K562 (cell line): Measurements from ENCODE around the gene PARD3B. TPM values are rescaled to one million over a fixed set of nuclear protein-coding genes. Genes with fewer than 3 reads are reported as not detected.

Source experiments
- ATAC-seq: fragments of 200-7000 bp; cut with Tn5 transposase; 3 replicates; pipeline ENCODE4 v1.9.1; 2020; ENCODE audit warnings: moderate library complexity
- BruUV-seq: library from RNA; stranded (reverse); fragments of 400-500 nt; replicated peaks from 2 replicates; lab custom pipeline; 2021; lab: Mats Ljungman, UMichigan
- CTCF ChIA-PET: fragments of 300-600 bp; formaldehyde crosslinking; extraction: SDS; loops from one replicate; lab custom pipeline; 2021; ENCODE audit warnings: low intra/inter-chr PET ratio; lab: Yijun Ruan, JAX
- POLR2A ChIA-PET: fragments of 300-600, 350-650 bp; sonication (Branson Sonifier 250); formaldehyde crosslinking; extraction: SDS; loops from one replicate; lab custom pipeline; 2021; ENCODE audit warnings: antibody characterized with exemption, inconsistent platforms; lab: Yijun Ruan, JAX
- DNase-seq, 4 experiments: peaks; one replicate each; pipeline versions ENCODE4 v3.0.0 to v3.0.0-alpha.2; 2011 to 2018; ENCODE audit warnings: low spot score in 3 of 4, mixed read lengths in 3 of 4; ENCODE audit errors: extremely low read depth in 1 of 4
- FAIRE-seq: peaks from 2 replicates; lab custom pipeline; 2011; peaks lifted over from hg19 to GRCh38; lab: Jason Lieb, UNC
- H2AFZ ChIP-seq: 2 replicates; pipeline ENCODE4 v1.6.0; 2011; ENCODE audit warnings: low read depth, low read length, control low read depth, inconsistent platforms
- H3K27ac ChIP-seq: fragments of 200-600 bp; 3 replicates; pipeline ENCODE4 v1.8.0; 2011; ENCODE audit warnings: low read depth, mild to moderate bottlenecking, control low read depth, inconsistent platforms, low read length, moderate library complexity, mixed read lengths; ENCODE audit errors: extremely low read depth
- H3K27me3 ChIP-seq, 2 experiments: fragments of 300-600 bp in 1 of 2; 2 replicates in 1 of 2; 3 replicates in 1 of 2; pipeline versions ENCODE4 v1.6.0 to v1.8.0; 2011; ENCODE audit warnings: inconsistent platforms in 2 of 2, low read length in 2 of 2, mild to moderate bottlenecking in 1 of 2, mixed read lengths in 1 of 2, moderate library complexity in 1 of 2; ENCODE audit not compliant: control insufficient read depth in 2 of 2, insufficient read depth in 2 of 2
- H3K36me3 ChIP-seq: fragments of 300-600 bp; 3 replicates; pipeline ENCODE4 v1.8.0; 2011; ENCODE audit warnings: mild to moderate bottlenecking, low read length, inconsistent platforms; ENCODE audit not compliant: control insufficient read depth, insufficient read depth
- H3K4me1 ChIP-seq, 2 experiments: fragments of 200-600 bp in 1 of 2; replicated peaks in 1 of 2; 2 replicates in 1 of 2; 3 replicates in 1 of 2; pipeline versions ENCODE4 v1.5.1 to v1.8.0; 2011; ENCODE audit warnings: inconsistent platforms in 2 of 2, low read length in 2 of 2, mild to moderate bottlenecking in 1 of 2, mixed read lengths in 1 of 2, moderate library complexity in 1 of 2; ENCODE audit not compliant: control insufficient read depth in 2 of 2, insufficient read depth in 2 of 2
- H3K4me2 ChIP-seq: 2 replicates; pipeline ENCODE4 v1.6.1; 2011; ENCODE audit warnings: low read length, control low read depth, inconsistent platforms, mixed read lengths; ENCODE audit not compliant: insufficient read depth
- H3K4me3 ChIP-seq: fragments of 200-600 bp; sonication (generic), shearing (Covaris generic); 2 replicates; pipeline ENCODE4 v1.5.1; 2016; ENCODE audit warnings: control low read depth, inconsistent platforms
- H3K79me2 ChIP-seq: fragments of 200-600 bp; 3 replicates; pipeline ENCODE4 v1.8.0; 2011; ENCODE audit warnings: low read length, inconsistent platforms; ENCODE audit not compliant: control insufficient read depth, insufficient read depth
- H3K9ac ChIP-seq, 2 experiments: 2 replicates each; pipeline versions ENCODE4 v1.6.0 to v1.6.1; 2011; ENCODE audit warnings: low read depth in 2 of 2, low read length in 2 of 2, control low read depth in 1 of 2, inconsistent platforms in 1 of 2, mild to moderate bottlenecking in 1 of 2, mixed read lengths in 1 of 2; ENCODE audit not compliant: insufficient read depth in 1 of 2
- H3K9me1 ChIP-seq: one replicate; pipeline ENCODE4 v1.6.0; 2011; ENCODE audit warnings: inconsistent platforms, mild to moderate bottlenecking, low read length, moderate library complexity; ENCODE audit not compliant: control insufficient read depth, insufficient read depth
- H3K9me3 ChIP-seq: replicated peaks from 2 replicates; pipeline ENCODE4 v1.5.1; 2011; ENCODE audit warnings: low read depth, low read length, inconsistent platforms; ENCODE audit not compliant: control insufficient read depth, insufficient read depth
- H4K20me1 ChIP-seq: replicated peaks from 2 replicates; pipeline ENCODE4 v1.6.1; 2011; ENCODE audit warnings: low read length, inconsistent platforms, mixed read lengths; ENCODE audit not compliant: control insufficient read depth, insufficient read depth
- ETS2 ChIP-seq: IDR thresholded peaks from 2 replicates; pipeline ENCODE4 v1.6.1; 2016; ENCODE audit warnings: borderline replicate concordance, missing genetic modification characterization, mild to moderate bottlenecking, moderate library complexity, missing compliant biosample characterization; ENCODE audit not compliant: poor library complexity, severe bottlenecking
- LARP7 ChIP-seq: fragments of 450-650 bp; IDR thresholded peaks from 2 replicates; pipeline ENCODE4 v1.6.1; 2016
- XRCC4 ChIP-seq: IDR thresholded peaks from one replicate; pipeline ENCODE4 v1.6.1; 2011; ENCODE audit not compliant: insufficient read depth, insufficient read length; ENCODE audit errors: extremely low read depth
- ZNF41 ChIP-seq: fragments of 250-450 bp; sonication (Bioruptor Pico); conservative IDR thresholded peaks from 2 replicates; pipeline ENCODE4 v1.4.0; 2020; ENCODE audit warnings: mild to moderate bottlenecking
- WGBS: fragments of 100-300 bp; shearing (Covaris generic); methylation state at CpG from one replicate; pipeline ENCODE4 v1.1.6; 2016; ENCODE audit warnings: low coverage, mixed read lengths; ENCODE audit not compliant: insufficient coverage; ENCODE audit errors: missing lambda C conversion rate; 5-methylcytosine and 5-hydroxymethylcytosine counted together
- in situ Hi-C: fragments of 300-500 bp; cut with MboI; formaldehyde crosslinking; loops from 4 replicates; pipeline ENCODE4 v1.15.0; 2018; ENCODE audit warnings: inconsistent platforms, mixed read lengths
- intact Hi-C: fragments of 100-400 bp; cut with micrococcal nuclease; formaldehyde crosslinking; loops from 2 replicates; pipeline ENCODE4 v1.14.2; 2022
- polyA plus RNA-seq, 8 experiments: library from polyadenylated mRNA; depleted of rRNA in 4 of 8; stranded (reverse) in 5 of 8; unstranded in 3 of 8; fragments of >200 nt; fragmentation: Nextera tagmentation in 2 of 8; fragmentation: Illumina TruSeq in 1 of 8; extraction: Ambion mirVana in 2 of 8; extraction: Trizol in 1 of 8; gene quantifications; 2 replicates each; pipeline versions ENCODE4 v1.2.1 to v1.2.3, GENCODE V29; 2011 to 2014; ENCODE audit warnings: inconsistent platforms in 1 of 8, missing spikeins in 1 of 8
- total RNA-seq, 7 experiments: library from RNA; depleted of rRNA in 6 of 7; stranded (reverse); fragments of >200 nt in 6 of 7; fragmentation: Illumina TruSeq in 2 of 7; extraction: Trizol in 2 of 7; gene quantifications; 2 replicates each; pipeline versions ENCODE4 v1.2.1 to v1.2.3, GENCODE V29; 2011 to 2021; ENCODE audit warnings: low replicate concordance in 1 of 7
- TF ChIP-seq, protein P1 (sequence below): fragments of 450-650 bp; IDR thresholded peaks from 2 replicates; pipeline ENCODE4 v1.6.1; 2016; ENCODE audit warnings: antibody characterized with exemption

The PARD3B gene
- total and polyA plus RNA-seq, 9 of the 15 experiments (the other 6 are each of a cell fraction or from before 2014, with no cell fraction given): 0.15 to 3.0 (median 1.1) TPM

DNA sequence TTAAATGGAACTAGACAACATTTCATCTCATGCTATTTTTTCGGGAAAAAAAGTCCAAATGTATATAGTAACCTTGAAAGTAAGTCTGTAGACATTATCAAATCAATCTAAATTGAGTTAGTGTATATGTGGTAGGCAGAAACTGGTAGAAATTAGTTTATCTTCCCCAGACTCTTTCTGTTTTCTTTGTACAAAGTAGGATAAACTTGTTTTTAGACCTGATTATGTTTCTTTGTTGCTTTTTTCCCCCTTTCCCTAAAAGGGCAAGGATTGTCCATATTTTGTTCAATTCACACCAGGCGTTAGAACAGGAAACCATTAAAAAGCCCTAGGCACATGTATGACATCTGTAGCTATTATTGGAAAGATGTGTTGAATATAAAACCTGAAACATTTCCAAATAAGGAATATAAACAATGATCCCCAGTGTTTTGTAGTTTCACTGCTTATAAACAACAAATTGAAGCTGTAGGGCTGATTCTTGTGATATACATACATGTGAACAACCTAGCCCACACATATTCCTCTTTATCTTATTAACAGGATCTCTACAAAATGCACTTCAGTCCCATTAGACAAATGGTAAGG lies 528.3 kb downstream of the PARD3B start:
- Histone ChIP-seq H4K20me1 (no peaks in the 10 kb centered on the region), H3K27me3 (no peaks in the 10 kb centered on the region), H2AFZ (no peak overlapping the region), H3K36me3 (no peaks in the 10 kb centered on the region), H3K79me2 (no peaks in the 10 kb centered on the region), H3K9me1 (no peaks in the 10 kb centered on the region), H3K4me2 (no peak overlapping the region), H3K9me3 (no peaks in the 10 kb centered on the region), H3K9ac (no peak overlapping the region)
- CTCF ChIA-PET: no interaction called here
- no TSS peak for BruUV-seq
- DNase-seq: no peak
- ATAC-seq: no peak
- 20% methylated on average over 2 of the region's 2 CpGs for WGBS
- in situ Hi-C loops (no loop called here), intact Hi-C loops (no loop called here)
- POLR2A ChIA-PET: interaction anchor here (0.6 kb wide), 1 partner anchor 31 kb away, joined by 3 read pairs; no protein-coding TSS in a partner anchor
- TF ChIP-seq XRCC4: no peak
- TF ChIP-seq, all 486 proteins: peak for 0
- no peak overlapping the region for H3K4me3 ChIP-seq
- no peak for FAIRE-seq
- H3K27ac ChIP-seq: no peak overlapping the region
- H3K4me1 ChIP-seq: peaks cover 0 to 3% of the 10 kb centered on the region in 2 experiments; a peak in 2 of 5 replicates

- Histone ChIP-seq H3K27ac (no peak overlapping the region), H3K4me1 (no peaks in the 10 kb centered on the region), H3K9me1 (no peaks in the 10 kb centered on the region), H3K79me2 (no peaks in the 10 kb centered on the region), H3K9me3 (no peaks in the 10 kb centered on the region), H3K27me3 (no peaks in the 10 kb centered on the region), H2AFZ (no peak overlapping the region), H3K4me3 (no peak overlapping the region), H3K4me2 (no peak overlapping the region), H4K20me1 (no peaks in the 10 kb centered on the region), H3K9ac (no peak overlapping the region), H3K36me3 (no peaks in the 10 kb centered on the region)
- FAIRE-seq (no peak), DNase-seq (no peak), ATAC-seq (no peak)
- no TSS peak for BruUV-seq
- intact Hi-C loops: no loop called here
- in situ Hi-C loops: no loop called here
- CTCF ChIA-PET: no interaction called here
- WGBS: 63% methylated on average over 3 of the region's 3 CpGs
- POLR2A ChIA-PET: no interaction called here
- no peak for TF ChIP-seq ETS2 (tag)
- TF ChIP-seq, protein P1, sequence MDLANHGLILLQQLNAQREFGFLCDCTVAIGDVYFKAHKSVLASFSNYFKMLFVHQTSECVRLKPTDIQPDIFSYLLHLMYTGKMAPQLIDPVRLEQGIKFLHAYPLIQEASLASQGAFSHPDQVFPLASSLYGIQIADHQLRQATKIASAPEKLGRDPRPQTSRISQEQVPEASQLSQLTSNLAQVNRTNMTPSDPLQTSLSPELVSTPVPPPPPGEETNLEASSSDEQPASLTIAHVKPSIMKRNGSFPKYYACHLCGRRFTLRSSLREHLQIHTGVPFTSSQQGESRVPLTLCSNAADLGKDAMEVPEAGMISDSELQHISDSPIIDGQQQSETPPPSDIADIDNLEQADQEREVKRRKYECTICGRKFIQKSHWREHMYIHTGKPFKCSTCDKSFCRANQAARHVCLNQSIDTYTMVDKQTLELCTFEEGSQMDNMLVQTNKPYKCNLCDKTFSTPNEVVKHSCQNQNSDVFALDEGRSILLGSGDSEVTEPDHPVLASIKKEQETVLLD: no peak
- TF ChIP-seq ZNF41 (CRISPR knock-in tag): no peak
- TF ChIP-seq LARP7: no peak
Observed at GRCh38 chr2:205076405-205076804, 531.1 kb downstream of the PARD3B start.
